Measurements from ENCODE around the gene SP7. TPM values are rescaled to one million over a fixed set of nuclear protein-coding genes. Genes with fewer than 3 reads are reported as not detected.

Gene SP7
- total RNA-seq, 1 experiment from 2014 or later = not detected

- peak overlapping the region; percentile 63 for H3K4me3 ChIP-seq (ENCODE audit: low read depth in 2 of 2, low read length in 2 of 2)
- POLR2A ChIA-PET = interaction anchor here (0.6 kb wide), 1 partner anchor 223 kb away, joined by 4 read pairs; no protein-coding TSS in a partner anchor
- H3K4me1 ChIP-seq (ENCODE audit: control insufficient read depth, insufficient read depth, low read length) = peaks cover 20% of the 10 kb centered on the region
- in situ Hi-C loops (cut with HindIII; ENCODE audit: low pct_unique_long_range_greater_than_20kb, low sequenced_read_pairs) = no loop called here
- CTCF ChIA-PET = interaction anchor here (0.5 to 2.6 kb wide), 3 partner anchors 11 to 96 kb away, joined by 6 to 30 read pairs (median 7); partner anchors contain the start of gene SP7
- DNase-seq (ENCODE audit: low read depth, low spot score) (peak; percentile 66), ATAC-seq (peak; percentile 88)
- no TSS peak for BruUV-seq (replicated peaks)
- TF ChIP-seq TCF7L2 (IDR thresholded peaks at IDR 0.05; ENCODE audit: low read depth, low read length) (peak; percentile 96), SIN3A (IDR thresholded peaks at IDR 0.05; ENCODE audit: borderline replicate concordance, insufficient read depth, low read depth, low read length) (no peak), CTCF (IDR thresholded peaks at IDR 0.05) (peak; percentile 91), POLR2AphosphoS5 (IDR thresholded peaks at IDR 0.05; ENCODE audit: low read depth, low read length) (peak; percentile 74), REST (IDR thresholded peaks at IDR 0.05; ENCODE audit: insufficient read depth in 1 of 2, low read depth in 2 of 2, low read length in 1 of 2) (no peak)
- intact Hi-C loops (cut with micrococcal nuclease; ENCODE audit: unreplicated experiment) = loop anchor here (5.0 kb wide), 1 partner anchor 182 kb away; the partner anchor contains the start of gene NPFF
- no peaks in the 10 kb centered on the region for H3K9me3 ChIP-seq (ENCODE audit: control insufficient read depth, insufficient read depth, low read depth, low read length)
- peak overlapping the region; percentile 87 for H3K27ac ChIP-seq (ENCODE audit: low read length)
- no peaks in the 10 kb centered on the region for H3K36me3 ChIP-seq (ENCODE audit: control insufficient read depth, insufficient read depth, low read length)
- no peaks in the 10 kb centered on the region for H3K27me3 ChIP-seq (ENCODE audit: control insufficient read depth, insufficient read depth, low read length)
Observed at GRCh38 chr12:53324779-53325510, 11.2 kb downstream of the SP7 start.

- H3K27me3 ChIP-seq (ENCODE audit: control insufficient read depth, insufficient read depth, low read length) = no peaks in the 10 kb centered on the region
- POLR2A ChIA-PET = interaction anchor here (0.6 kb wide), 1 partner anchor 222 kb away, joined by 4 read pairs; no protein-coding TSS in a partner anchor
- intact Hi-C loops (cut with micrococcal nuclease; ENCODE audit: unreplicated experiment) (loop anchor here (5.0 kb wide), 1 partner anchor 183 kb away; the partner anchor contains the start of gene NPFF), in situ Hi-C loops (cut with HindIII; ENCODE audit: low pct_unique_long_range_greater_than_20kb, low sequenced_read_pairs) (no loop called here)
- no peak for TF ChIP-seq TCF7L2 (IDR thresholded peaks at IDR 0.05; ENCODE audit: low read depth, low read length)
- TF ChIP-seq CTCF (IDR thresholded peaks at IDR 0.05) = no peak
- TF ChIP-seq SIN3A (IDR thresholded peaks at IDR 0.05; ENCODE audit: borderline replicate concordance, insufficient read depth, low read depth, low read length) = no peak
- no peak for TF ChIP-seq REST (IDR thresholded peaks at IDR 0.05; ENCODE audit: insufficient read depth in 1 of 2, low read depth in 2 of 2, low read length in 1 of 2)
- TF ChIP-seq POLR2AphosphoS5 (IDR thresholded peaks at IDR 0.05; ENCODE audit: low read depth, low read length) = no peak
- no peaks in the 10 kb centered on the region for H3K36me3 ChIP-seq (ENCODE audit: control insufficient read depth, insufficient read depth, low read length)
- H3K27ac ChIP-seq (ENCODE audit: low read length) = peak overlapping the region; percentile 87
- H3K9me3 ChIP-seq (ENCODE audit: control insufficient read depth, insufficient read depth, low read depth, low read length) = no peaks in the 10 kb centered on the region
- peak overlapping the region; percentile 63 for H3K4me3 ChIP-seq (ENCODE audit: low read depth in 2 of 2, low read length in 2 of 2)
- ATAC-seq (peak; percentile 24), DNase-seq (ENCODE audit: low read depth, low spot score) (no peak)
- peaks cover 20% of the 10 kb centered on the region for H3K4me1 ChIP-seq (ENCODE audit: control insufficient read depth, insufficient read depth, low read length)
- CTCF ChIA-PET = interaction anchor here (0.7 to 2.6 kb wide), 4 partner anchors 21 to 185 kb away, joined by 3 to 30 read pairs (median 8); no protein-coding TSS in a partner anchor
- BruUV-seq (replicated peaks) = no TSS peak
Observed at GRCh38 chr12:53324113-53324778, 11.9 kb downstream of the SP7 start.

Measured in Panc1 (cell line).